ENCODE data around the gene PSMA2.

Gene PSMA2

DNA sequence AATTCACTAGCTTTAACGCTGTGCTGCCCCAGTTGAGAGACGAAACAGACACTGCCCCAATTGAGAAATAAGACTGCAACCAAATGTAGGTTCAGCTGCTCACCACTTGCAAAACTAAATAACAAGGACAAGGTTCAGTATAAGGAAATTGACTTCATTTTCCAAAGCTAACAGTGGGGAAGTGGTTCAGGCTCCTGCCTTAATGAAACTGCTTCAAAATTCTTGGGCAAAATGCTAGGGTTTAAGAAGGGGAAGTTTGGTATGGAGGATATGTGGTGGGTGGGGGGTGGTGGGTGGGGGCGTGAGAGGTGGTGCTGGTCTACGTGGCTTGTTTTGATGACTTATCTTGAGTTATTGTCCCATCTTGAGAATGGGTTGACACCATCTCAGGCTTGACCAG lies 22.0 kb upstream of the PSMA2 start:
- no peak for TF ChIP-seq CTCF (conservative IDR thresholded peaks at IDR 0.05)
- H3K27ac ChIP-seq = no peak overlapping the region

DNA sequence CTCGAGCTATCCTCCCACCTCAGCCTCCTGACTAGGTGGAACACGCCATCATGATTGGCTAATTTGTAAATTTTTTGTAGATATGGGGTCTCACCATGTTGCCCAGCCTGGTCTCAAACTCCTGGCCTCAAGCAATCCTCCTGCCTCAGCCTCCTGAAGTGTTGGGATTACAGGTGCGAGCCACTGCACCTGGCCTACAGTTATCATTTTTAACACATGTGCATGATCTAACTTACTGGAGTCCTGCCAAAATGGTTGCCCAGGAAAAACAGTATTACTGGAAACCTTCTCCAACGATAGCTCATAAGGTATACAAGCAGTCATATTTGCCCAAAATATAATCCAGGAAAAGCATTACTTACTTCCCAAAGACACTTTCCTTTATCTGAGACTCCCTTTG lies 20.4 kb upstream of the PSMA2 start:
- H3K27ac ChIP-seq = no peak overlapping the region

DNA sequence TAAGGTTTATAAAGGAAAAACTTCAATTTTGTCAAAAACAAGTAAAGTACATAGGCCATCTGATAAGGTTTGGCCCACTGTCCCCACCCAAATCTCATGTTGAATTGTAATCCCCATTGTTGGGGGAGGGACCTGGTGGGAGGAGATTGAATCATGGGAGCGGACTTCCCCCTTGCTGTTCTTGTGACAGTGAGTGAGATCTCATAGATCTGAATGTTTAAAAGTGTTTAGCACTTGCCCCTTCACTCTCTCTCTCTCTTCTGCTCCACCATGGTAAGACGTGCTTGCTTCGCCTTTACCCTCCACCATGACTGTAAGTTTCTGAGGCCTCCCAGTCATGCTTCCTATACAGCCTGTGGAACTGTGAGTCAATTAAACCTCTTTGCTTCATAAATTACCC lies 18.4 kb upstream of the PSMA2 start:
- H3K27ac ChIP-seq = no peak overlapping the region
- no peak for TF ChIP-seq CTCF (conservative IDR thresholded peaks at IDR 0.05)

More for the DNA sequence above, 20.4 kb upstream of the PSMA2 start:
- no peak for TF ChIP-seq CTCF (conservative IDR thresholded peaks at IDR 0.05)

DNA sequence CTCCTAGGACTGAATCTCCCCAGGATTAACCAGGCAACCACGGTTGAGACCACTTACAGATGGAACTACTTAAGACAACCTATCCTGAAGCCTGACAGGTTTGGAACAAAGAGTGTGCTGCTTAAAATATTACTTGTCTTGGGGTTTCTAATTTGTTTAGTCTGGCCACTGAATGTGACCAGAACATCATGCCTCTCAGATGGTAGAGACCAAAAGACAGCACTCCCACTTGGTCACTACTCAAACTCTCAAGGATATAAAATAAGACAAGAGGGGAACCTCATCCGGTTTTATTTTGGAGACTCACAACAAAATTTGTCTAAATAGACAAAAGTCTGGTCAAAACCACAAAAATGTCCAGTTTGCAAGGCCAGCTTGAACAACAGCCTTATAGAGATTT lies 15.5 kb upstream of the PSMA2 start:
- H3K27ac ChIP-seq = no peak overlapping the region
- TF ChIP-seq CTCF (conservative IDR thresholded peaks at IDR 0.05) = no peak

DNA sequence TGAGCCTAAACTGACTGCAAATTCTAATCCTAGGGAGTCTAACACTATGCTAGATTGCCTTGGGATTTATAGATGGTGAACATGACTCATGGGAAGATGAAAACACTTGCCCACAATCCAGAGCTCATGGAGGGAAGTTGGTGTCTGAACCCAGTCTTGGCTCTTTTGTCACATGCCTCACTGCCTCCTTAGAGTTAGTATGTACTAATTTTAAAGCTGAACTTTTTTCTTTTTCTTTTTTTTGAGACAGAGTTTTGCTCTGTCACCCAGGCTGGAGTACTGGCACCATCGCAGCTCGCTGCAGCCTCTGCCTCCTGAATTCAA lies 14.6 kb upstream of the PSMA2 start:
- no peak for TF ChIP-seq CTCF (conservative IDR thresholded peaks at IDR 0.05)

GRCh38 chr7:42945821-42946626 lies 14.1 kb upstream of the PSMA2 start:
- no peak for TF ChIP-seq CTCF (conservative IDR thresholded peaks at IDR 0.05)
- H3K27ac ChIP-seq = no peak overlapping the region

More for the DNA sequence above, 14.6 kb upstream of the PSMA2 start:
- no peak overlapping the region for H3K27ac ChIP-seq

DNA sequence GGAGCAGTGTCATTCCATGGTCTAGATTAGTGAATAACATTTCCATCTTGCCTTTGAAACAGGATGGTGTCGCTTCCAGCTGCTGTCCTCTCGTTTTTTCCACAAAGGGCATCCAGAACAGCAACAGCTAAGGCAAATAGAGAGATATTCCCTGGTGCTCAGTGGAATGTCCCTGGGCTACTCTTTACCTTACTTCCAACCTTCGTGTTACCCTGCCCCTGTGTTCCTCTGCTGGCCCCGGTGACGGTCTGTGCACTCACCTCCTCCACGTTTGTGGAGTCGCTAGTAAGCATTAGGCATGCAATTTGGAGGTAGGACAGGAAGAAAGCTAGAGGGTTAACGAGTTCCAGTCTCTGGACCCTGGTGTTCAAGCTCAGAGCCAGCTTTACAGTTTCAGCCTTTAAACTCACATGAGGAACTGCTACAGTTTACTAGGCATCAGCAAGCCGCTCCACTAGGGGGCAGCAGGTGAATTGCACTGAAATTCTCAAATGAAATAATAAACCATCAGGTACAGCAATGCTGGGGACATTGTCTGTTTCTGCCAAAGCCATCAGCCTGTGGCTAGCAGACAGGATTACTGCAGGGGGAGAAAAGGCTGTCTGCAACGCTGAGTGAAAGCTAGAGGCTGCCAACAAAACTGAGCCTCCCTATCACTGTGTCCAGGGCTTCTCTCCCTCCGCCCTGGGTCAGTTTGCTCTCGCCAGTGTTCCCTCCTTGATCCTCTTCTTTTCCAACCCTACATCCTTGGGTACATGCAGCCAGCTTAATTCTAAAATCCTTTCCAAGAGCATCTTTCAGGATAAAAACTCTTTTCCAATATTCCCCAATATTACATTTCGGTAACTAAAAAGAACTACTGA lies 9.2 kb upstream of the PSMA2 start:
- peak; percentile 99 for TF ChIP-seq CTCF (conservative IDR thresholded peaks at IDR 0.05)
- no peak overlapping the region for H3K27ac ChIP-seq
